Skin of body (tissue), 3 donors: ENCODE data around the gene CGB5. TPM values are rescaled to one million over a fixed set of nuclear protein-coding genes. Genes with fewer than 3 reads are reported as not detected.

Source experiments
- DNase-seq: peaks from one replicate; lab custom pipeline; 2025; lab: John Stamatoyannopoulos, UW
- small RNA-seq: library from RNA; depleted of rRNA; stranded (forward); fragments of <200 nt; gene quantifications from one replicate; pipeline ENCODE3, GENCODE V24; 2014; ENCODE audit warnings: low replicate concordance
- total RNA-seq: library from RNA; depleted of rRNA; stranded (reverse); fragments of >200 nt; gene quantifications from one replicate; pipeline ENCODE4 v1.2.3, GENCODE V29; 2014

CGB5 gene
- total RNA-seq, 1 donor from 2014 or later: not detected

- peak; percentile 99 for DNase-seq
Measured at GRCh38 chr19:49085020-49085867, 41.6 kb downstream of the CGB5 start, which contains the start of gene SNRNP70. Gene SNRNP70, plus strand, starts transcription at chr19:49085451. Its CDS starts 964 bp downstream, at chr19:49086415.

GRCh38 chr19:49085868-49086232 lies 42.2 kb downstream of the CGB5 start:
- DNase-seq: no peak

GRCh38 chr19:49086296-49086695 lies 42.6 kb downstream of the CGB5 start:
- no peak for DNase-seq

- no peak for DNase-seq
Measured at GRCh38 chr19:49091391-49092038, 47.9 kb downstream of the CGB5 start.

- no peak for DNase-seq
Measured at GRCh38 chr19:49092686-49093085, 49.0 kb downstream of the CGB5 start.

Small RNAs within 50 kb of the gene (small RNA-seq; reads per million reads assigned to genes)
- gene MIR6798 (not detected), gene RN7SL708P (not detected)

Other genes starting within 250 kb of the CGB5 start
- gene BCAT2, start 232.8 kb upstream of the CGB5 start, total RNA-seq: 19.0 TPM
- 3.4 TPM for gene HSD17B14, start 207.4 kb upstream of the CGB5 start, total RNA-seq
- gene PLEKHA4, start 175.2 kb upstream of the CGB5 start, total RNA-seq: 8.4 TPM
- 58.4 TPM for gene PPP1R15A, start 171.4 kb upstream of the CGB5 start, total RNA-seq
- gene TULP2, start 145.1 kb upstream of the CGB5 start, total RNA-seq: 0.10 TPM
- gene NUCB1, start 143.5 kb upstream of the CGB5 start, total RNA-seq: 97.8 TPM
- not detected for gene DHDH, start 110.1 kb upstream of the CGB5 start, total RNA-seq
- 22.9 TPM for gene BAX, start 89.0 kb upstream of the CGB5 start, total RNA-seq
- gene FTL, start 78.5 kb upstream of the CGB5 start, total RNA-seq: 828 TPM
- 42.4 TPM for gene GYS1, start 50.5 kb upstream of the CGB5 start, total RNA-seq
- gene RUVBL2, start 50.0 kb upstream of the CGB5 start, total RNA-seq: 58.9 TPM
- gene LHB, start 26.8 kb upstream of the CGB5 start, total RNA-seq: not detected
- not detected for gene CGB3, start 19.5 kb upstream of the CGB5 start, total RNA-seq
- gene CGB2, start 12.0 kb upstream of the CGB5 start, total RNA-seq: not detected
- gene CGB1, start 7.0 kb upstream of the CGB5 start, total RNA-seq: not detected
- not detected for gene CGB8, start 5.3 kb downstream of the CGB5 start, total RNA-seq
- gene CGB7, start 13.9 kb downstream of the CGB5 start, total RNA-seq: 0.49 TPM
- 1.9 TPM for gene NTF4, start 21.0 kb downstream of the CGB5 start, total RNA-seq
- 0.79 TPM for gene KCNA7, start 28.9 kb downstream of the CGB5 start, total RNA-seq
- gene SNRNP70, start 41.6 kb downstream of the CGB5 start, total RNA-seq: 121 TPM
- 8.6 TPM for gene LIN7B, start 70.5 kb downstream of the CGB5 start, total RNA-seq
- gene C19orf73, start 75.3 kb downstream of the CGB5 start, total RNA-seq: 0.30 TPM
- gene PPFIA3, start 75.7 kb downstream of the CGB5 start, total RNA-seq: 12.3 TPM
- 13.6 TPM for gene HRC, start 111.5 kb downstream of the CGB5 start, total RNA-seq
- 24.0 TPM for gene TRPM4, start 113.9 kb downstream of the CGB5 start, total RNA-seq